ENCODE measurements around the gene FBXW5. TPM values are rescaled to one million over a fixed set of nuclear protein-coding genes. Genes with fewer than 3 reads are reported as not detected.

FBXW5 gene
- total RNA-seq, 1 donor from 2014 or later = 91.2 TPM

GRCh38 chr9:136947028-136947891, 2.7 kb upstream of the FBXW5 start:
- H3K4me1 ChIP-seq = peaks cover 28% of the 10 kb centered on the region
- DNase-seq (no peak), ATAC-seq (no peak)
- TF ChIP-seq CTCF (IDR thresholded peaks at IDR 0.05) = no peak
- H3K4me3 ChIP-seq = no peak overlapping the region
- H3K9me3 ChIP-seq = no peaks in the 10 kb centered on the region
- peaks cover 8% of the 10 kb centered on the region for H3K36me3 ChIP-seq
- peak overlapping the region; percentile 42 for H3K27ac ChIP-seq
- H3K27me3 ChIP-seq = no peaks in the 10 kb centered on the region
- intact Hi-C loops (cut with DNase I) = loop anchor here (10.0 kb wide), 1 partner anchor 88 kb away; the partner anchor contains the start of gene FUT7

- DNase-seq (no peak), ATAC-seq (no peak)
- H3K4me3 ChIP-seq = no peak overlapping the region
- H3K9me3 ChIP-seq = no peaks in the 10 kb centered on the region
- H3K4me1 ChIP-seq = peaks cover 28% of the 10 kb centered on the region
- no peak overlapping the region for H3K27ac ChIP-seq
- no peak for TF ChIP-seq CTCF (IDR thresholded peaks at IDR 0.05)
- intact Hi-C loops (cut with DNase I) = loop anchor here (10.0 kb wide), 1 partner anchor 88 kb away; the partner anchor contains the start of gene FUT7
- peaks cover 16% of the 10 kb centered on the region for H3K36me3 ChIP-seq
- no peaks in the 10 kb centered on the region for H3K27me3 ChIP-seq
Observed at GRCh38 chr9:136946228-136947027, 1.9 kb upstream of the FBXW5 start.

GRCh38 chr9:136945333-136946227, 1.0 kb upstream of the FBXW5 start:
- intact Hi-C loops (cut with DNase I) = loop anchor here (10.0 kb wide), 1 partner anchor 89 kb away; the partner anchor contains the start of gene FUT7
- peaks cover 27% of the 10 kb centered on the region for H3K4me1 ChIP-seq

GRCh38 chr9:136944212-136944518, 373 bp downstream of the FBXW5 start:
- Histone ChIP-seq H3K4me3 (peak overlapping the region; percentile 95), H3K27ac (peak overlapping the region; percentile 83), H3K27me3 (no peaks in the 10 kb centered on the region), H3K36me3 (peaks cover 38% of the 10 kb centered on the region), H3K9me3 (no peaks in the 10 kb centered on the region), H3K4me1 (peaks cover 19% of the 10 kb centered on the region)
- DNase-seq = no peak
- peak; percentile 57 for ATAC-seq
- intact Hi-C loops (cut with DNase I) = loop anchor here (10.0 kb wide), 1 partner anchor 91 kb away; the partner anchor contains the start of gene FUT7
- no peak for TF ChIP-seq CTCF (IDR thresholded peaks at IDR 0.05)

More at GRCh38 chr9:136945333-136946227, 1.0 kb upstream of the FBXW5 start:
- Histone ChIP-seq H3K36me3 (peaks cover 25% of the 10 kb centered on the region), H3K9me3 (no peaks in the 10 kb centered on the region), H3K27ac (peak overlapping the region; percentile 55), H3K4me3 (no peak overlapping the region), H3K27me3 (no peaks in the 10 kb centered on the region)
- no peak for DNase-seq
- no peak for TF ChIP-seq CTCF (IDR thresholded peaks at IDR 0.05)
- ATAC-seq = no peak
